A673 (cell line): ENCODE data around the gene NUDC. TPM values are rescaled to one million over a fixed set of nuclear protein-coding genes. Genes with fewer than 3 reads are reported as not detected.

Experiments
- BruUV-seq: library from RNA; stranded (reverse); fragments of 400-500 nt; replicated peaks from 2 replicates; lab custom pipeline; 2021; lab: Mats Ljungman, UMichigan
- CTCF ChIA-PET: fragments of 300-600 bp; sonication (Branson Sonifier 250); formaldehyde crosslinking; loops from one replicate; lab custom pipeline; 2022; ENCODE audit warnings: antibody characterized with exemption; lab: Charles Lee
- POLR2A ChIA-PET: fragments of 300-600 bp; sonication (Branson Sonifier 250); formaldehyde crosslinking; loops from one replicate; lab custom pipeline; 2022; ENCODE audit warnings: antibody characterized with exemption; ENCODE audit not compliant: low non-redundant PET; lab: Charles Lee
- DNase-seq: peaks from one replicate; pipeline ENCODE4 v3.0.0-alpha.2; 2015; ENCODE audit warnings: low spot score
- H3K27ac ChIP-seq: fragments of 200-600 bp; sonication (generic); 2 replicates; pipeline ENCODE4 v1.5.1; 2016; ENCODE audit warnings: mixed run types, low read depth, mild to moderate bottlenecking, mixed read lengths, antibody characterized with exemption, low read length; ENCODE audit not compliant: poor library complexity, severe bottlenecking
- H3K27me3 ChIP-seq: fragments of 200-600 bp; sonication (generic); replicated peaks from 2 replicates; pipeline ENCODE4 v1.6.1; 2017; ENCODE audit warnings: mixed run types, low read depth, mild to moderate bottlenecking, mixed read lengths, antibody characterized with exemption, low read length; ENCODE audit not compliant: insufficient read depth, poor library complexity
- H3K36me3 ChIP-seq: fragments of 200-600 bp; sonication (generic); 2 replicates; pipeline ENCODE4 v1.6.1; 2016; ENCODE audit warnings: mixed run types, mild to moderate bottlenecking, mixed read lengths, antibody characterized with exemption, low read length; ENCODE audit not compliant: insufficient read depth, poor library complexity, severe bottlenecking
- H3K4me1 ChIP-seq: fragments of 200-600 bp; sonication (generic); 2 replicates; pipeline ENCODE4 v1.6.1; 2017; ENCODE audit warnings: mixed run types, mild to moderate bottlenecking, mixed read lengths, antibody characterized with exemption, low read length; ENCODE audit not compliant: insufficient read depth, poor library complexity, severe bottlenecking
- H3K4me3 ChIP-seq: fragments of 200-600 bp; sonication (generic); 2 replicates; pipeline ENCODE4 v1.5.1; 2016; ENCODE audit warnings: low read depth, mixed run types, mild to moderate bottlenecking, mixed read lengths, low read length; ENCODE audit not compliant: poor library complexity, severe bottlenecking
- H3K9me3 ChIP-seq: fragments of 200-600 bp; sonication (generic); 2 replicates; pipeline ENCODE4 v1.6.1; 2016; ENCODE audit warnings: mixed run types, low read depth, mild to moderate bottlenecking, mixed read lengths, antibody characterized with exemption, low read length; ENCODE audit not compliant: poor library complexity, severe bottlenecking
- CTCF ChIP-seq: fragments of 300-800, 200-600 bp; sonication (generic); conservative IDR thresholded peaks from 2 replicates; pipeline ENCODE4 v1.5.1; 2017; ENCODE audit warnings: low read depth, mild to moderate bottlenecking, antibody characterized with exemption, low read length, moderate library complexity, mixed read lengths
- EZH2 ChIP-seq: fragments of 200-600 bp; sonication (generic); IDR thresholded peaks from 2 replicates; pipeline ENCODE4 v1.6.1; 2017; ENCODE audit warnings: borderline replicate concordance, low read depth, mild to moderate bottlenecking, mixed read lengths, antibody characterized with exemption, low read length; ENCODE audit not compliant: poor library complexity, severe bottlenecking
- intact Hi-C: fragments of 100-400 bp; cut with micrococcal nuclease; formaldehyde crosslinking; loops from one replicate; pipeline ENCODE4 v1.10.0; 2022; ENCODE audit not compliant: unreplicated experiment
- total RNA-seq: library from RNA; stranded (reverse); gene quantifications from 2 replicates; pipeline ENCODE4 v1.2.3, GENCODE V29; 2021

The NUDC gene
- total RNA-seq, 1 experiment from 2014 or later = 187 TPM

GRCh38 chr1:26897351-26897750 lies 24.2 kb upstream of the NUDC start:
- no peak overlapping the region for H3K4me3 ChIP-seq
- intact Hi-C loops = no loop called here
- TF ChIP-seq EZH2 (no peak), CTCF (no peak)
- peaks cover 7% of the 10 kb centered on the region for H3K4me1 ChIP-seq
- peaks cover 17% of the 10 kb centered on the region for H3K36me3 ChIP-seq
- H3K27me3 ChIP-seq = no peaks in the 10 kb centered on the region
- ChIA-PET POLR2A (no interaction called here), CTCF (interaction anchor here (0.6 to 1.4 kb wide), 3 partner anchors 10 to 77 kb away, joined by 3 to 6 read pairs (median 4); no protein-coding TSS in a partner anchor)
- H3K27ac ChIP-seq = no peak overlapping the region
- DNase-seq = no peak
- H3K9me3 ChIP-seq = no peaks in the 10 kb centered on the region
- no TSS peak for BruUV-seq

- H3K4me3 ChIP-seq = peak within 1 kb of the TSS; percentile 78
- TF ChIP-seq CTCF (no peak), EZH2 (no peak)
- DNase-seq = peak; percentile 95
- BruUV-seq = TSS peak; percentile 75
- ChIA-PET CTCF (no interaction called here), POLR2A (interaction anchor here (0.6 to 1.1 kb wide), 2 partner anchors 10 to 32 kb away, joined by 8 to 12 read pairs; partner anchors contain the start of gene GPN2)
- peaks cover 3% of the 10 kb centered on the region for H3K36me3 ChIP-seq
- peak within 1 kb of the TSS; percentile 73 for H3K27ac ChIP-seq
- peaks cover 7% of the 10 kb centered on the region for H3K4me1 ChIP-seq
- H3K27me3 ChIP-seq = no peaks in the 10 kb centered on the region
- H3K9me3 ChIP-seq = no peaks in the 10 kb centered on the region
- intact Hi-C loops = no loop called here
Observed at GRCh38 chr1:26900001-26900814, 21.3 kb upstream of the NUDC start, which contains the start of gene GPATCH3. GPATCH3 (minus strand) TSS chr1:26900467; CDS start chr1:26900442, 25 bp downstream.

- no peaks in the 10 kb centered on the region for H3K27me3 ChIP-seq
- H3K36me3 ChIP-seq = peaks cover 3% of the 10 kb centered on the region
- BruUV-seq = TSS peak; percentile 96
- TF ChIP-seq EZH2 (no peak), CTCF (no peak)
- intact Hi-C loops = no loop called here
- POLR2A ChIA-PET = interaction anchor here (0.7 to 1.1 kb wide), 2 partner anchors 11 to 636 kb away, joined by 3 to 8 read pairs; partner anchors contain the start of gene GPN2
- peak overlapping the region; percentile 78 for H3K4me3 ChIP-seq
- DNase-seq = no peak
- CTCF ChIA-PET = no interaction called here
- peaks cover 7% of the 10 kb centered on the region for H3K4me1 ChIP-seq
- H3K27ac ChIP-seq = peak overlapping the region; percentile 73
- no peaks in the 10 kb centered on the region for H3K9me3 ChIP-seq
Observed at GRCh38 chr1:26900815-26901511, 20.6 kb upstream of the NUDC start.
